PC-9 (cell line): ENCODE results near the gene COL24A1. TPM values are rescaled to one million over a fixed set of nuclear protein-coding genes. Genes with fewer than 3 reads are reported as not detected.

ENCODE experiments used
- BruUV-seq: library from RNA; stranded (reverse); fragments of 400-500 nt; replicated peaks from 2 replicates; lab custom pipeline; 2021; lab: Mats Ljungman, UMichigan
- CTCF ChIA-PET: fragments of 300-600 bp; sonication (Branson Sonifier 250); formaldehyde crosslinking; loops from one replicate; lab custom pipeline; 2022; ENCODE audit warnings: antibody characterized with exemption; lab: Charles Lee
- POLR2A ChIA-PET: fragments of 300-600 bp; sonication (Branson Sonifier 250); formaldehyde crosslinking; loops from one replicate; lab custom pipeline; 2022; ENCODE audit warnings: antibody characterized with exemption; ENCODE audit not compliant: unreplicated experiment; lab: Charles Lee
- DNase-seq, 2 experiments: peaks; one replicate each; pipeline versions ENCODE4 v3.0.0 to v3.0.0-alpha.2; 2015 to 2022; ENCODE audit warnings: mixed read lengths in 1 of 2
- H2AFZ ChIP-seq: fragments of 200-600 bp; sonication (generic); 2 replicates; pipeline ENCODE4 v1.8.1; 2017; ENCODE audit warnings: antibody characterized with exemption
- H3F3A ChIP-seq: fragments of 200-600 bp; sonication (generic); 2 replicates; pipeline ENCODE4 v1.8.1; 2017; ENCODE audit warnings: antibody characterized with exemption, mild to moderate bottlenecking, low read depth; ENCODE audit not compliant: insufficient read depth
- H3K27ac ChIP-seq: fragments of 200-600 bp; sonication (generic); 2 replicates; pipeline ENCODE4 v1.6.1; 2016; ENCODE audit warnings: mixed run types
- H3K27me3 ChIP-seq: fragments of 200-600 bp; sonication (generic); 2 replicates; pipeline ENCODE4 v1.6.1; 2016; ENCODE audit warnings: low read depth, mixed run types; ENCODE audit not compliant: insufficient read depth
- H3K36me3 ChIP-seq: fragments of 200-600 bp; sonication (generic); 2 replicates; pipeline ENCODE4 v1.6.1; 2016; ENCODE audit warnings: low read depth, mixed run types
- H3K4me1 ChIP-seq: fragments of 200-600 bp; sonication (generic); replicated peaks from 2 replicates; pipeline ENCODE4 v1.6.1; 2016; ENCODE audit warnings: mixed run types; ENCODE audit not compliant: insufficient read depth
- H3K4me2 ChIP-seq: fragments of 200-600 bp; sonication (generic); 2 replicates; pipeline ENCODE4 v1.6.1; 2017; ENCODE audit warnings: mixed run types
- H3K4me3 ChIP-seq: fragments of 200-600 bp; sonication (generic); 2 replicates; pipeline ENCODE4 v1.6.1; 2016; ENCODE audit warnings: mixed run types
- H3K79me2 ChIP-seq: fragments of 200-600 bp; sonication (generic); 2 replicates; pipeline ENCODE4 v1.6.1; 2017; ENCODE audit warnings: low read depth, mixed run types
- H3K9me2 ChIP-seq: fragments of 200-600 bp; sonication (generic); 2 replicates; pipeline ENCODE4 v1.8.1; 2017; ENCODE audit warnings: mild to moderate bottlenecking; ENCODE audit not compliant: insufficient read depth
- H3K9me3 ChIP-seq: fragments of 200-600 bp; sonication (generic); 2 replicates; pipeline ENCODE4 v1.8.1; 2016; ENCODE audit warnings: low read depth; ENCODE audit not compliant: insufficient read depth
- H4K20me1 ChIP-seq: fragments of 200-600 bp; sonication (generic); 2 replicates; pipeline ENCODE4 v1.8.1; 2017; ENCODE audit not compliant: insufficient read depth
- CTCF ChIP-seq: fragments of 200-600 bp; sonication (generic); conservative IDR thresholded peaks from 2 replicates; pipeline ENCODE4 v1.6.1; 2017; ENCODE audit warnings: mixed run types, antibody characterized with exemption, mild to moderate bottlenecking, moderate library complexity
- EZH2 ChIP-seq: fragments of 200-600 bp; sonication (generic); IDR thresholded peaks from 2 replicates; pipeline ENCODE4 v1.8.0; 2017; ENCODE audit warnings: antibody characterized with exemption, low read depth
- intact Hi-C: fragments of 100-400 bp; cut with micrococcal nuclease; formaldehyde crosslinking; loops from one replicate; pipeline ENCODE4 v1.10.0; 2022; ENCODE audit not compliant: unreplicated experiment
- total RNA-seq: library from RNA; stranded (reverse); gene quantifications from 2 replicates; pipeline ENCODE4 v1.2.3, GENCODE V29; 2021

The COL24A1 gene
- total RNA-seq, 1 experiment from 2014 or later, result 0.15 TPM

GRCh38 chr1:85847356-85847755, 309.2 kb downstream of the COL24A1 start:
- Histone ChIP-seq H3K4me2 (no peak overlapping the region), H3K9me2 (peaks cover 7% of the 10 kb centered on the region; the same call in 1 of the 2 replicates), H3K27ac (no peak overlapping the region), H3K27me3 (no peaks in the 10 kb centered on the region), H3K4me3 (no peak overlapping the region), H2AFZ (no peak overlapping the region), H3K36me3 (no peaks in the 10 kb centered on the region), H4K20me1 (no peaks in the 10 kb centered on the region), H3K4me1 (peaks cover 29% of the 10 kb centered on the region), H3K9me3 (peaks cover 10% of the 10 kb centered on the region), H3K79me2 (no peaks in the 10 kb centered on the region), H3F3A (peaks cover 8% of the 10 kb centered on the region; the same call in 1 of the 2 replicates)
- DNase-seq, result no peak
- CTCF ChIA-PET, result no interaction called here
- no peak for TF ChIP-seq CTCF
- TF ChIP-seq EZH2, result no peak
- no TSS peak for BruUV-seq
- POLR2A ChIA-PET, result interaction anchor here (0.6 to 0.7 kb wide), 2 partner anchors 152 to 220 kb away, joined by 4 read pairs; no protein-coding TSS in a partner anchor
- intact Hi-C loops, result no loop called here

GRCh38 chr1:85846706-85847105, 309.9 kb downstream of the COL24A1 start:
- no peak for TF ChIP-seq EZH2
- TF ChIP-seq CTCF, result no peak
- Histone ChIP-seq H3K79me2 (no peaks in the 10 kb centered on the region), H3K9me2 (peaks cover 7% of the 10 kb centered on the region; the same call in 1 of the 2 replicates), H3K4me1 (peaks cover 29% of the 10 kb centered on the region), H3K27ac (no peak overlapping the region), H3K4me2 (0 out of 2 replicates have a peak overlapping the region, but pooled peaks have one; percentile 2), H3K4me3 (no peak overlapping the region), H2AFZ (no peak overlapping the region), H3F3A (peaks cover 8% of the 10 kb centered on the region; the same call in 1 of the 2 replicates), H3K9me3 (peaks cover 7% of the 10 kb centered on the region), H3K27me3 (no peaks in the 10 kb centered on the region), H4K20me1 (no peaks in the 10 kb centered on the region), H3K36me3 (no peaks in the 10 kb centered on the region)
- intact Hi-C loops, result no loop called here
- POLR2A ChIA-PET, result interaction anchor here (0.6 kb wide), 1 partner anchor 219 kb away, joined by 4 read pairs; no protein-coding TSS in a partner anchor
- CTCF ChIA-PET, result no interaction called here
- no TSS peak for BruUV-seq
- peak in 1 of 2 experiments; percentile 46 for DNase-seq

- DNase-seq, result no peak
- CTCF ChIA-PET, result no interaction called here
- Histone ChIP-seq H4K20me1 (no peaks in the 10 kb centered on the region), H3F3A (no peaks in the 10 kb centered on the region), H3K79me2 (no peaks in the 10 kb centered on the region), H3K4me2 (no peak overlapping the region), H3K36me3 (no peaks in the 10 kb centered on the region), H3K27me3 (no peaks in the 10 kb centered on the region), H3K4me1 (no peaks in the 10 kb centered on the region), H3K9me2 (no peaks in the 10 kb centered on the region), H3K9me3 (no peaks in the 10 kb centered on the region), H3K27ac (no peak overlapping the region), H2AFZ (no peak overlapping the region), H3K4me3 (no peak overlapping the region)
- intact Hi-C loops, result no loop called here
- POLR2A ChIA-PET, result no interaction called here
- TF ChIP-seq CTCF (no peak), EZH2 (no peak)
- BruUV-seq, result no TSS peak
Observed at GRCh38 chr1:85839459-85839858, 317.1 kb downstream of the COL24A1 start.
